ENCODE data around the gene TGFB2.

GRCh38 chr1:218344814-218345672, at the start of gene TGFB2:
- TF ChIP-seq, protein P1, sequence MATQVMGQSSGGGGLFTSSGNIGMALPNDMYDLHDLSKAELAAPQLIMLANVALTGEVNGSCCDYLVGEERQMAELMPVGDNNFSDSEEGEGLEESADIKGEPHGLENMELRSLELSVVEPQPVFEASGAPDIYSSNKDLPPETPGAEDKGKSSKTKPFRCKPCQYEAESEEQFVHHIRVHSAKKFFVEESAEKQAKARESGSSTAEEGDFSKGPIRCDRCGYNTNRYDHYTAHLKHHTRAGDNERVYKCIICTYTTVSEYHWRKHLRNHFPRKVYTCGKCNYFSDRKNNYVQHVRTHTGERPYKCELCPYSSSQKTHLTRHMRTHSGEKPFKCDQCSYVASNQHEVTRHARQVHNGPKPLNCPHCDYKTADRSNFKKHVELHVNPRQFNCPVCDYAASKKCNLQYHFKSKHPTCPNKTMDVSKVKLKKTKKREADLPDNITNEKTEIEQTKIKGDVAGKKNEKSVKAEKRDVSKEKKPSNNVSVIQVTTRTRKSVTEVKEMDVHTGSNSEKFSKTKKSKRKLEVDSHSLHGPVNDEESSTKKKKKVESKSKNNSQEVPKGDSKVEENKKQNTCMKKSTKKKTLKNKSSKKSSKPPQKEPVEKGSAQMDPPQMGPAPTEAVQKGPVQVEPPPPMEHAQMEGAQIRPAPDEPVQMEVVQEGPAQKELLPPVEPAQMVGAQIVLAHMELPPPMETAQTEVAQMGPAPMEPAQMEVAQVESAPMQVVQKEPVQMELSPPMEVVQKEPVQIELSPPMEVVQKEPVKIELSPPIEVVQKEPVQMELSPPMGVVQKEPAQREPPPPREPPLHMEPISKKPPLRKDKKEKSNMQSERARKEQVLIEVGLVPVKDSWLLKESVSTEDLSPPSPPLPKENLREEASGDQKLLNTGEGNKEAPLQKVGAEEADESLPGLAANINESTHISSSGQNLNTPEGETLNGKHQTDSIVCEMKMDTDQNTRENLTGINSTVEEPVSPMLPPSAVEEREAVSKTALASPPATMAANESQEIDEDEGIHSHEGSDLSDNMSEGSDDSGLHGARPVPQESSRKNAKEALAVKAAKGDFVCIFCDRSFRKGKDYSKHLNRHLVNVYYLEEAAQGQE (IDR thresholded peaks at IDR 0.05; ENCODE audit: borderline replicate concordance): no peak
- TF ChIP-seq, protein P2, sequence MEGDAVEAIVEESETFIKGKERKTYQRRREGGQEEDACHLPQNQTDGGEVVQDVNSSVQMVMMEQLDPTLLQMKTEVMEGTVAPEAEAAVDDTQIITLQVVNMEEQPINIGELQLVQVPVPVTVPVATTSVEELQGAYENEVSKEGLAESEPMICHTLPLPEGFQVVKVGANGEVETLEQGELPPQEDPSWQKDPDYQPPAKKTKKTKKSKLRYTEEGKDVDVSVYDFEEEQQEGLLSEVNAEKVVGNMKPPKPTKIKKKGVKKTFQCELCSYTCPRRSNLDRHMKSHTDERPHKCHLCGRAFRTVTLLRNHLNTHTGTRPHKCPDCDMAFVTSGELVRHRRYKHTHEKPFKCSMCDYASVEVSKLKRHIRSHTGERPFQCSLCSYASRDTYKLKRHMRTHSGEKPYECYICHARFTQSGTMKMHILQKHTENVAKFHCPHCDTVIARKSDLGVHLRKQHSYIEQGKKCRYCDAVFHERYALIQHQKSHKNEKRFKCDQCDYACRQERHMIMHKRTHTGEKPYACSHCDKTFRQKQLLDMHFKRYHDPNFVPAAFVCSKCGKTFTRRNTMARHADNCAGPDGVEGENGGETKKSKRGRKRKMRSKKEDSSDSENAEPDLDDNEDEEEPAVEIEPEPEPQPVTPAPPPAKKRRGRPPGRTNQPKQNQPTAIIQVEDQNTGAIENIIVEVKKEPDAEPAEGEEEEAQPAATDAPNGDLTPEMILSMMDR (IDR thresholded peaks at IDR 0.05; ENCODE audit: poor library complexity, severe bottlenecking): no peak
- TF ChIP-seq SMC3 (conservative IDR thresholded peaks at IDR 0.05; ENCODE audit: poor library complexity): no peak
- no peak for TF ChIP-seq EZH2 (IDR thresholded peaks at IDR 0.05; ENCODE audit: borderline replicate concordance, insufficient read depth, low read length, poor library complexity, severe bottlenecking)
- no peak for TF ChIP-seq TAF1 (IDR thresholded peaks at IDR 0.05; ENCODE audit: low read depth)
- no peak for TF ChIP-seq POLR2AphosphoS5 (IDR thresholded peaks at IDR 0.05)
- no peak for TF ChIP-seq MXI1 (conservative IDR thresholded peaks at IDR 0.05; ENCODE audit: poor library complexity, severe bottlenecking)

Data from neural cell (in vitro differentiated cells).